Activated CD4-positive, alpha-beta T cell treated with anti-CD3 and anti-CD28 coated beads for 48 hours (primary cell): ENCODE data around the gene UTP25.

ENCODE experiments used
- DNase-seq: peaks from one replicate; pipeline ENCODE4 v3.0.0-alpha.2; 2020

UTP25 gene

DNA sequence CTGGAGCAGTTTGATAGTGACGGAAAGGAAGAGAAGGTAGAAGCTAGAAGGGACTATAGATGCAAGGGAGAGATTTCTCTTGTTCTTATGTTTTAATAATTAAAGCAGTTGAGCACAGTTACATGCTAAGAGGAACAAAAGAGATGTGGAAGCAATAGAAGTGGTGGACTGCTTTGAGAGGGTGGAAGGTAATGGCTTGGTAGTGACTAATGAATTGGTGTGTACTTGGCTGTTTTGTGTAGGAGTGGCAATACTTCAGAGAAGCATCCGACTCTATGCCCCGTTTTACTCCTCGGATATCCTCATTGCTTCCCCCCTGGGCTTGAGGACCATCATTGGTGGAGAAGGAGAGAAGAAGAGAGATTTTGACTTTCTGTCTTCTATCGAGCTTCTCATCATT is 12.8 kb downstream of the UTP25 start:
- no peak for DNase-seq

DNA sequence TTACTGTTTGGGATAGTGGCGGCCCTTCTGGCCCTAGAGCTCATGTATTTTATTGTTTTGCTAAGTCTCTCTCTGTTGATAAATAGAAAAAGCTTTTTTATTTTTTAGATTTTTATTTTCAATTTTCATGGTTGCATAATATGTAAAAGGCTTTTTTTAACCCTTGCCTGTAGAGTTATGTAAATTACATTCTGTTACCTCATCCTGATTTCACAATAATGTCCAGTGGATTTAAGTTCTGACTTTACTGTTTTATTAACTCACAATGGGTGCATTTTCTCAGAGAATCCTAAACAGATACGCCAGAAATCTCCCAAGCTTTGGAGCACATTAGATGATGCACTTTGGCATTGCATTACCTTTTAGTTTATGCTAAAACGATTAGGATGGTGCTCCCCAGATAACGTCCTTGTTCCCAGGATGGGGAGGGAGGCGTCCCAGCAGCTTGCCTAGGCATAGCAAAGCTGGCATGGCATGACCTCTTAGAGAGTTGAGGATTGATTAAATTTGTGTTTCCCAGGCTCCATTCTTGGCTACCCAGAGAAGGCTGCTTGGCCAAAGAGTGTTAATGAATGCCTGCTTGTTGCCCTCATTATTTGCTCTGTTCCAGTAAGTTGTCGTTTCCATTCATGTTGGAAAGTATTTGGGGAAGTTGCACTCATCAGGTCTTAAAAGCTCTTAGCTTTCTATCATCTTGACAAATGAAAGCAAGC is 17.1 kb downstream of the UTP25 start:
- DNase-seq: no peak

DNA sequence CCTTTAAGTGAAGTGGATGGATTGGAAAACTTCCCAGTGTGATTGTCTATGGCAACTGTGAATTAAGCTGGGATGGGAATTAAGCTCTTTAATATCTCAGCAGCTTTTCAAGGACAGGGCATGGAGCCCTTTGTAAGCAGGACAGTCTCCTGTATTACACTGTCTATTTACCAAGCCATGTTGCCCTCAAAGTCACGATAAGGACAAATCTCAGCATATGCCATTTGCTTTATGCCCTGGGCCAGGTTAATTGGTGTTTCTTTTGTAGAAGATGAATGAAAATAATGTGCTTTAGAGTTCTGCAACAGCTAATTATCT is 17.6 kb downstream of the UTP25 start:
- DNase-seq: no peak

DNA sequence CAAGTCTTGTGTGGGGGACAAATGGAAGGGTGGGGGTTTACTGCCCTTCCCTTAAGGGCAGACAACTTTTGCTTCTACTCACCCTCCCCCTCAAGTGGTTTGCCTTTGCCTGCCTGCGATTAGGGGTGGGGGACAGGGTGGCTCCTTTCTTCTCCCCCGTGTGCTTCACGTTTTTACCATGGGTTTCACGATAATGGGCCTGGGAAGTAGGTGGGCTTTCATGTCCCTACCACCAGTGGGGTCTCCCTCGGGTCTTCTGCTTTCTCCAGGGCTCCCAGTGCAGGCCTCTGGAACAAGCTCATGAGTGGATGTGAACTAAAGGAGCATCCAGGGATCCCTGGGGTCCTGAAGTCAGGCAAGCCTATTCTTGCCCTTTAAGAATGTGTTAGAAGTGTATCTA is 21.6 kb downstream of the UTP25 start:
- no peak for DNase-seq

DNA sequence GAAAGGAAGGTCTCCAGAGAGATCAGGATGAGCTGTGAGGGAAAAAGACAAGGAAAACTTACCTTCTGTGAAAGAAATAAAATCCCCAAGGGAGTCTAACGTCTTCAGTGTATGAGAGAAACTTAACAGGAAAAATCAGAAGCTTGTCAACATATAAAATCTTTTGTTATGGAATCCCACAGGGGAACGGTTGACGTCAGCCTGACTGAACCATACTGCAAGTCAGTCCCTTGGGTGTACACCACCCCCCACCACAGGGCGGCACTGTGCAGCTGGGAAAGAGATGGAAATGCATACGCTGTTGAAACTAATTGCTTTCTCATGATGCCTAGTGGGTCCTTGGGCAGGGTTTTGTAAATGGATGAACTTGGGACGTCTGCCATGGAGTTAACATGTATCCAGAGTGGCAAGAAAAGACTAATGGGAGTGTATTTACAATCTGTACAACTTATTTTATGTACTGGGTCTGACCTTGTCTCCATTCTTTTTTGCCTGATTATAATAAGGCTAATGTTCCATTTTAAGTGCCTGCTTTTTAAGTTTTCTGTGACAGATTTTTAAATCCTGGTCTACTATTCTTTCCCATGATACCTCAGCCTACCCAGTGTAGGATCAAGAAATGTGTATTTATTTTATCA is 22.7 kb downstream of the UTP25 start:
- peak; percentile 68 for DNase-seq

DNA sequence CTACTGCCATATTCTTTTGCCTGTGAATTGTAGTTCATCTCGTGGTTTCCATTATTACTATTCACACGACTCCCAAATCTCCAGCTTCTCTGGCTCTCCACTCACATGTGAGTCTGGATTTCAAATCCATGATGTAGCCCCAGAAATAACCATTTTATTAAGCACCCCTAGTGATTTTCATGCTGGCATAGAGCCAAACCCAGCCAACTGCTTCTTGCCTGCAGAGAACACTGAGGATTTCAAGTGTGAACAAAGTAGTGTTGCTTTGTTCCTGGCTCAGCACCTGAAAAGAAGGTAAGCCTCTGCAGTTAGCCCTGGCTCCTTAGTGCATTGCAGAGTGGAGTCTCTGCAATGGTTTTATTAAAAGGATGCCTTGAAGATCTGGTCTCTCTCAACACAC is 25.9 kb downstream of the UTP25 start:
- no peak for DNase-seq

DNA sequence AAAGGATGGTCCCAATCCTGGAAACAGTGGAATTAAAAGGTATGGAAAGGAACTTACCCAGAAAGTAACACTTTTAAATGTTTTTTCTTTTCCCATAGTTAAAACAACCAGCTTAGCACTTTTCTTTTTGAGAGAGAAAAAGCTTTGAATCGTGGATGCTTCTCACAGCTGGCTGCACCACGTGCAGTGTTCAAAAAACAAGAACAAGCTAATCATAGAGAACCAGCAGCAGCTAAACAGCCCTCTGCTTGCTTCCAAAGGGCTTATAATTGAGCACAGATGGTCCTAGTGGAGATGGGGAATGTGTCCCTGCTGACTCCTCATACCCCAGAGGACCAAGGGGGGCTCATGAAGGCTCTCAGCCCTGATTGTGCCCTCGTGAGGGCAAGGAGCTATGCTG is 26.4 kb downstream of the UTP25 start:
- no peak for DNase-seq

DNA sequence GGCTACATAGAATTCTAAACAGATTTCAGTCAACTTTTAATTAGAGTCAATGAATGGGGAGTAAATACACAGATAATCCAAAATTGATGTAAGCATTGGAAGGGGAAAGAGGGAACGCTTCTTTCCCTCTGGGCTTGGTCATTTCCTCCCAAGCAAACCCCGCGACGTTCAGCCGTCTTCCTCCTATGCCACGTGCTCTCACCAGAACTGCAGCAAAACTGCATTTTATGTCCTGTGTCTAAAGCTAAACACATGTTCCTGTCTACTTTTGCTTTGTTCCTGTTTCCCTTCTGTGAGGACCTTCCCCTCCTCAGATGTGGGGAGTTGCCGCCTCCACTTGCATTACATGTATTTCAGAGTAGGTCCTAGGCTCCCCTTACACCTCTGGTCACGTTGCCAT is 27.2 kb downstream of the UTP25 start:
- no peak for DNase-seq

DNA sequence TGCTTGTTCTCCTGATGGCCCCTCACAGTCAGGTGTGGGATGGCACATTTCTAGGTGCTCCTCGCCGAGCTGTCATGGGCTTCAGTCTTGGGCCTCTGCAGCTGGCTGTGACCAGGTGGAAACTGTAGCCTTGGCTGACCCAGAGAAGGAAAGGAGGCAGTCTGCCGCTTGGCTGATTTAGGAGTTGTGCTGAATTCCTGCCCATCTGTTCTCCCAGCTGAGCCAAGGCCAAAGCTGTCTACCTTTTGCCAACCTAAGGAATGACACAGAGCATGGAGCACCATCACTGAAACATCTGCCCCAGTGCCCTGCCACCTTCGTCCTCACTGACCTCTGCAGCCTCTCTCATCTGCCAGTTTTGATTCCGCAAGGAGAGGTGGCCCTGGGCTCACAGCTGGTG is 27.9 kb downstream of the UTP25 start:
- no peak for DNase-seq

DNA sequence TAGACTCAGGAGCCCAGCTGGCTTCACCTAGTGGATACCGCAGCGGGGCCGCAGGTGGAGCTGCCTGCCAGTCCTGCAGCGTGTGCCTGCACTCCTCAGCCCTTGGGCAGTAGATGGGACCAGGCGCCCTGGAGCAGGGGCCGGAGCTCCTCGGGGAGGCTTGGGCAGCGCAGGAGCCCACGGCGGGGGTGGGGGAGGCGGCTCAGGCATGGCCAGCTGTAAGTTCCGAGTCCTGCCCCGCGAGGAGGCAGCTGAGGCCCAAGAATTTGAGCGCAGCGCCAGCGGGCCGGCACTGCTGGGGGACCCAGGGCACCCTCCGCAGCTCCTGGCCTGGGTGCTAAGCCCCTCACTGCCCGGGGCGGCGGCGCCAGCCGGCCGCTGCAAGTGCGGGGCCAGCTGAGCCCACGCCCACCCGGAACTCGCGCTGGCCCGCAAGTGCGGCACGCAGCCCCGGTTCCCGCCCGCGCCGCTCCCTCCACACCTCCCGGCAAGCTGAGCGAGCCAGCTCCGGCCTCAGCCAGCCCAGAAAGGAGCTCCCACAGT is 30.9 kb downstream of the UTP25 start:
- DNase-seq: no peak

DNA sequence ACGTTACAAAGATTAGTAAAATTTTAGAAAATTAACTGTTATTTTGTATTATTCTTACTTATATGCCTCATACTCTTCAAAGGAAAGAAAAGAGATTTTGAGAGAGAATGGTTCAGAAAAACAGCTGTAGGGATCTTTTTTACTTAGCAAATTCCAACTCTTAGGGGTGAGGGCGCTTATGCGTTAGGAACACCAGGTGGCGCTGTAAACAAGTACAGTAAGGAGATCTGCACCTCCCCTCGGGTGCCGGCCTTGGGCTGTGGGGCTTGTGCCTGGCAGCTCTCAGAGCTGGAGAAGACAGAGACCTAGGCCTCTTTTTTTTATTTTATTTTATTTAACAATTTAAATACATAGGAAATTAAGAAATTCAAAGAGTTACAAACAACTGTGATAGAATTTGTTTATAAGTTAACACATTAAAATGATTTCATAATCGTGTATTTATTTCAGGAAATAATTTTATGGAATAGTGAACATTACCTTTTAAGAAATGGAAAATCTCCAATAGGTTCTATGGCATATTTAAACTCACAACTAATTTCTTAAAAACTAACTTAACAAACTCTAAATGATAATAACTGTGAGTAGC is 32.6 kb downstream of the UTP25 start:
- DNase-seq: peak; percentile 84

DNA sequence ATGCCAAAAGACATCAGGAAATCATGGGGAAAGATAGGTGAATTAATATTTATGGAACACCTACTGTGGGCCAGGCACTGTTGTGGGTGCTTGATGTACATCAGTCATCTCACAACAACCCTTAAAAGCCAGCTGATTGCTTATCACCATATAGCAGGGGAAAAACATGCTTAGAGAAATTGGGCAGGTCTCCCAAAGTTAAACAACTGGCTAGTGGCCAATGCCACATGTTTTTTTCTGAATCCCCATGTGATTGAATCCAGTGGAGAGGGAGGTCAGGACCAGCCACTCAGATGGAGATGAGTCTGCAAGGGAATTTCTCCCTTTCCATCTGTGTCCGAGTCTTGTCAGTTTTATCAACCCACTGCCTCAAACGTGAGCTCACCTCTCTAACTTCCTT is 33.5 kb downstream of the UTP25 start:
- no peak for DNase-seq

DNA sequence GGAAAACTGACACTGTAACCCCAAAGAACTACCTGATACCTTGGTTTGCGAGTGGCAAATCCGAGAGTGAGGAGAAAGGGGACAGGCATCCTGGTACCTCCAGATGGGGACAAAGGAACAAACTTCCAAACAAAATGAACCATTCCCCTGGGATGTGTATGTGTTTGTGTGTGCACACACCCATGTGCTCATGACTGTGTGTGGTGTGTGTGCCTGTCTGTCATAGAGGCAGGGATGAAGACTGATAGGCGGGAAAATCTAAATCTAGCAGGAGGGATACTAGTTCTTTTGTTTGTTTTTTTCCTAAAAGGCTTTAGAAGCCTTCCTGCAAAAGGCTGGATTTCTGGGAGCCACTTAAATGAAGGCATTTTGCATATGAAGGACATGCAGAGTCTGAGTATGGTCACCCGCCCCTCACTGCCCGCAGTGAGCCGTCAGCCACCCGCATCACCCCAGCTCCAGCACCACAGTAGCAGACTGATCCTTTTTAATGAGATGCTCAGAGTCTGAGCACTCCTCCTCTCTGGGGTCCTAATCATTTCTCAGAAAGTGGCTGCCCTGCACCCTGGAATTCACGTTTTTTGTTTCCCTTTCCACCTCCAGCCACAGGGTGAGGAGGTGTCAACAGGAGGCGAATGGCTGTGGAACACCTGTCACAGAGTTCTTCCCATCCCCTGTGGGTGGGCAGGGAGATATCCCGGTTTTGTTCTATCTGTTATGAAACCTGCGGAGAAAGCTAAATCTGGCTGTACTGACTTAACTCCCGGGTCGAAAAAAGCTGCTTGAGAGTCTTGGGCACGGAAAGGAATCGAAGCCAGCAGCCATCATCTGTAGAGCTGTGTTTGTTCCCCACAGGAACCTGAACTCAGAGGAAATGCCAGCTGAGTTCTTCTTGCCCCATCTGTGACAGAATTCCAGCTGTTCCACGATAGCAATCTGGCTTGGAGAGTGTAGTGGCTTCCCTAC is 34.9 kb downstream of the UTP25 start:
- DNase-seq: no peak

DNA sequence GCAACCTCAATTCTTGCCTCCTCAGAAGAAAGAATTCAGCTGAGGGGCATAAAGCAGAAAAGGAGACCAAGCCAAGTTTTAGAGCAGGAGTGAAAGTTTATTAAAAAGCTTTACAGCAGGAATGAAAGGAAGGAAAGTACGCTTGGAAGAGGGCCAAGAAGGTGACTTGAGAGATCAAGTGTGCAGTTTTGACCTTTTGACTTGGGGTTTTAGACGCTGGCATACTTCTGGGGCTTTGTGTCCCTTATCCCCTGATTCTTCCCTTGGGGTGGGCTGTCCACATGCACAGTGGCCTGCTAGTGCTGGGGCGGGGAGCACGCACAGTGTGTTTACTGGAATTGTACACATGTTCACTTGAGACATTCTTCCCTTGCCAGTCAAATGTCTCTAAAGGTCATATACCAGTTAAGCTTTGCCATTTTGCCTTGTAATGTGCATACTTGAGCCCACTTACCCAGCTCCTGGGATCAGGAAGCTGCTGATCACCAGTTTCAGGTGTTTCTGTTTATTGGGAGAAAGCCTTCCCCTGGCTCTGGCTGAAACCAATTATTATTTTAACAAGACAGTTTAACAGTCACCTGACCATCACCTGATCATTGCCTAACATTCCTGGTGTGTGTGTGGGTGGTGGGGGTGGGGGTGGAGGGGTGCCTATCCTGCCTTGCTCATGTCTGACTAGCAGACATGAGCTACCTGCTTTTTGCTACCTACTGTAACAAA is 36.2 kb downstream of the UTP25 start:
- DNase-seq: no peak

DNA sequence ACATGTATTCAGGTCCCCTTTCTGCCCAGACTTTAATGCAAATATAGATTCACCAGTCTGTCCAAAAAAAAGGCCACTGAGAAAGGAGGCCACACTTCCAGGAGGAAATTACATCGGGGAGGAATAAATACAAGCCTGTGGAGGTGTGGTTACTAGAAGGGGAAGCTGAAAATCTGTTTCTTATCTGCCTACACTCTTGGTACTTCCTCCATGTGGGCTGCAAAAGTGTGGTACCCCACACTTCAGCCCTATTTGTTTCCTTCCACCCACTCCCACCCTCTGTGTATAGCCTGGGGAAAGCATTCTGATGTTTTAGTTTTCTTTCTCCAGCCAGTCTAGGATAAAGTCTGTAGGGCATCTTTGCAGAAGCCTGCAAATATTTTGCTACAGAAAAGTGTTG is 38.4 kb downstream of the UTP25 start:
- no peak for DNase-seq

DNA sequence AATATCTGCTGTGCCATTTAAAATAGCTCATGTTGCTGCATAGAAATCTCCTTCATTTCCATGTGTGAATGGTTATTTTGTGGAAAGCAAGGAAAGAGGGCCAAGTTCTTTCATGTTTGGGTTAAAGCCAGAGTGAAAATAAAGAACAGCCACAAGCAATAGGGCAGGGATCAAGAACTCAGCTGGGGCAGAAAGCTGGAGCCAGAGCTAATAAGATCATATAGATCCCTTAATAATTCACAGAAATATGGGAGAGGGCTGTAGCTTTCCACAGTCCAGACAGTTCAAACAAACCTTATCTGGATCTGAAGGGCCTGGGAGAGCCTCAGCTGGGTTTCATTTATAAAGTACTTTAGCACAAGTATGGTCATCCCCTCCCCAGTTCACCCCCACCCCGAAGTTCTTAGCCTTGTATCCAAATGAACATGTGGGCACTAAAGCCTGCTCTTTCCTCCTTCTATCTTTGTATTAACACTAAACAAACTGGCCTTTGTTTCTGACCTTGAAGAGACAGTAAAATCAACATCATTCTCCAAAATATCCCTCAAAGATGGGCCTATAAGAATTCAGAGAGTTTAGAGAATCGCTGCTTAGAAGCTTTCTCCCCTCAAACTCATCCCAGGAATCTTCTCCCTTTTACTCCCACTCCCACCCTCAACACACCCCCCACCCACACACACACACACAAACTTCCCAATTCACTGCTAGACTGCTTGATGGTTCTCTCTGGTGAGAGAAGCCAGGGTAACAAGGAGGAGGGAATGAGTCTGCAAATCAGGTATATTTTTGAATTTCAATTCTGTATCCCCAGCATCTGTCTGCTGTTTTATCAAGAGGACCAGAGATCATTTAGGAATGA is 41.7 kb downstream of the UTP25 start:
- no peak for DNase-seq

DNA sequence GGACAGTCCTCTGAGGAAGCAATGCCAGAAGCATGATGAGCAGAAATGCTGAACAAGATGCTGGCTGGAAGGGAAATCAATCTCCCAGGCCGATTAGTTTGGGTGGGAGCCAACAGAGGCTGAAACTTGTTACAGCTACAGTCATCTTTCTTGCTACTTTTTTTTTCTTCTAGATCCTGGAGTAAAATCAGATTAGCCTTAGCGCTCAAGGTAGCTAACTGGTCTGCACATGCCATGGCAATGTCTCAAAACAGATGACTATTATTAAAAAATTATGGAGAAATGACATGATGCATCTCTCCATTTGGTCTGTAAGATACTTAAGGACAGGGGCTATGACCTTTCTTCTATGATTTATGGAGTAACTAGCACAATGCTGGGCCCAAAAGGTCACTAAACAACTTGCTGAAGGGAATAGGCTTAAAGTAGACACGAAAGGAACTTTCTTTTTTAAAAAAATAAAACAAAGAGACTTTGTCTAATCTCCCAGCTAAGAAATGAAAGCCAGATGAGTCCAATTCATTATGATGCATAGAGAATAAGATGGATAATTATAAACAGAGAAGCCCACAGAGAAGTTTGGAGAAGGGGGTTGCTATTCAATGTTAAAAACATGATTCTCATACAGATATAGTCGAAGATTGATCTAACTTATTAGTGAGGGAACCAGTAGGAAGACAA is 42.5 kb downstream of the UTP25 start:
- DNase-seq: no peak

DNA sequence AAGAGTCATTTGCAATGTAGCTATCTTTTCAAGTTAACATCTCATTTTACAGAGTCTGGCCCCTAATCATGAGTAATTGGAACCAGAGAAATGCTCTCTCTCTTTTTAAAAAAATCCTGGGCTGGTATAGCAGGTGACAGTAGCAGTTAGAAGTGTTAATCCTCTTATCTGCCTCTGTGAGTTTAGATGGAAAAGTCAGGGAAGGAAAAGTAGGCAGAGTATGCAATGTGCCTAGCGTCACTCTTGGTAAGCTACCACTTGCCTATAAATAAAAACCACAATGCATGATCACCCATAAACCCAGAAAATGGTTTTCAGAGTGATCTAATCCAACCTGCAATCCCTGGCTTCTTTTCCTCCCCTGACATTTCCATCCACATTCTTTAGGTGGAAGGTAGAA is 43.2 kb downstream of the UTP25 start:
- no peak for DNase-seq

DNA sequence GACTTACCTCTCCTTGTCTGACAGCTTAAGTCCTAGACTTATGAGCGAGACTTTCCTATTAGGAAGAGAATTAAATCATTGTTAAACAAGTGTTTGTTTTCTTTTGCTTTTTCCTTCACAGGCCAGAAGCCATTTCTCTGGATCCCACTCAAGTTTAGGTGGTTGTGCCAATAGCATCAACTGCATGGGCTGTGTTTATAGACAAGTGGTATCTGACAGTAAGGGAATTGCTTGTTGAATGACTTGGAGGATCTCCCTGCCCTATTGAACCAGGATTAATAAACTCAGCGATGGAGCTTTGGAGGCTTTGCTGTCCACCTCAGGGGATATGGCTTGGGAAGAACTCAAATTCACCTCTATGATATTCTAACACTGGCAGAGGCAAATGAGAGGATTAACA is 43.7 kb downstream of the UTP25 start:
- DNase-seq: no peak

DNA sequence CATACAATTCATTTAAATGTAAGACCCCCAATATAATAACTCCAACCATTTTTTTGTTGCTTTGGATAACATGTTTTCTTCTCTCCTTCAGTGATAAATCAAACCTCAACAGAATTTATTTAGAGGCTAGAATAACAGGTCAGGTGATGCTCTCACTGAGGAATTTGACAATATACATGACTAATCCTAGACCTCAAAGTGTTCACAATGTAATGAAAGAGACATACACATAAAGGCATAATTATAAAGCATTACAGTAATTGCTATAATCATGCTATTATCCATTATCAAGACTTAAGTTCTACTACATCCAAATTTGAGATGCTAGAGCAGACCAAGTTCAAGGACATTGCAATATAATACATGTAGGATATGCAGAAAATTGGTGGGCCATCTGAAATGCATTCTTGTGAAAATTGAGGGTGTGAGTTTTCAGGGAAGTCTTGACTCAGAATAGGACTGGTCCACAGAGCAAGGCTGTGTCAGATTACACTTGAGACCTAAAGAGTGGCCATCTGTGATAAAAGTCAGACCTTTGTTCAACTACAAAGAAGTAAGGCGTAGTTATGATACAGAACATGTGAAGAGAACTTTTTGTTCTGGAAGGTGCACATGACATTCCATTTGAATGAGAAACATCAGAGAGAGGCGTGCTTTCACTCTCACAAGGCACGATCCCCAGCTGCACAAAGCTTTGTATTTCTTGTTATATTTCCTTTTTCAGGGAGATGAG is 45.5 kb downstream of the UTP25 start:
- no peak for DNase-seq
